Neural progenitor cell (in vitro differentiated cells): ENCODE data around the gene WDFY2. TPM values are rescaled to one million over a fixed set of nuclear protein-coding genes. Genes with fewer than 3 reads are reported as not detected.
"Not testable (repeated sequence)": the region's sequence is repeated elsewhere in the genome, so short reads cannot be mapped to it uniquely, and the experiment has no call there.

Experiments
- DNase-seq: peaks from one replicate; pipeline ENCODE4 v3.0.0-alpha.2; 2016; ENCODE audit warnings: low spot score
- H2AFZ ChIP-seq: fragments of 200-600 bp; sonication (generic); replicated peaks from 2 replicates; pipeline ENCODE4 v1.6.1; 2016; ENCODE audit warnings: antibody characterized with exemption
- H3F3A ChIP-seq: fragments of 200-600 bp; sonication (generic); 2 replicates; pipeline ENCODE4 v1.6.1; 2016; ENCODE audit warnings: antibody characterized with exemption, low read depth
- H3K27ac ChIP-seq: fragments of 200-600 bp; sonication (generic); 2 replicates; pipeline ENCODE4 v1.5.1; 2016; ENCODE audit warnings: mild to moderate bottlenecking
- H3K27me3 ChIP-seq: fragments of 200-600 bp; sonication (generic); 2 replicates; pipeline ENCODE4 v1.6.1; 2016; ENCODE audit warnings: mild to moderate bottlenecking, moderate library complexity
- H3K36me3 ChIP-seq: fragments of 200-600 bp; sonication (generic); 2 replicates; pipeline ENCODE4 v1.5.1; 2016
- H3K4me1 ChIP-seq: fragments of 200-600 bp; sonication (generic); 2 replicates; pipeline ENCODE4 v1.6.1; 2016; ENCODE audit warnings: mixed run types
- H3K4me2 ChIP-seq: fragments of 200-600 bp; sonication (generic); 2 replicates; pipeline ENCODE4 v1.6.1; 2016
- H3K4me3 ChIP-seq: fragments of 200-600 bp; sonication (generic); 2 replicates; pipeline ENCODE4 v1.5.1; 2016
- H3K79me2 ChIP-seq: fragments of 200-600 bp; sonication (generic); 2 replicates; pipeline ENCODE4 v1.6.1; 2016; ENCODE audit warnings: low read depth
- H3K9ac ChIP-seq: fragments of 200-600 bp; sonication (generic); 2 replicates; pipeline ENCODE4 v1.6.1; 2016
- H3K9me3 ChIP-seq: fragments of 200-600 bp; sonication (generic); 2 replicates; pipeline ENCODE4 v1.5.1; 2016; ENCODE audit warnings: low read depth
- H4K20me1 ChIP-seq: fragments of 200-600 bp; sonication (generic); 2 replicates; pipeline ENCODE4 v1.6.1; 2016; ENCODE audit warnings: low read depth
- H3K27ac Mint-ChIP-seq: 3 replicates; pipeline ENCODE4 v1.8.0; 2021; ENCODE audit warnings: mixed read lengths
- H3K27me3 Mint-ChIP-seq: 2 replicates; pipeline ENCODE4 v1.8.0; 2022; ENCODE audit warnings: low read depth, mild to moderate bottlenecking, inconsistent platforms, moderate library complexity, mixed read lengths; ENCODE audit not compliant: insufficient read depth
- H3K36me3 Mint-ChIP-seq: 3 replicates; pipeline ENCODE4 v1.8.0; 2021; ENCODE audit warnings: mixed read lengths
- H3K4me1 Mint-ChIP-seq: 3 replicates; pipeline ENCODE4 v1.8.0; 2021; ENCODE audit warnings: mixed read lengths
- H3K4me3 Mint-ChIP-seq: 3 replicates; pipeline ENCODE4 v1.8.0; 2021; ENCODE audit warnings: mild to moderate bottlenecking, moderate library complexity, mixed read lengths
- H3K9me3 Mint-ChIP-seq: 3 replicates; pipeline ENCODE4 v1.8.0; 2020; ENCODE audit warnings: mixed read lengths
- CTCF ChIP-seq: fragments of 200-600 bp; sonication (generic); IDR thresholded peaks from 2 replicates; pipeline ENCODE4 v1.5.1; 2017; ENCODE audit warnings: antibody characterized with exemption, mild to moderate bottlenecking
- EZH2 ChIP-seq: fragments of 200-600 bp; sonication (generic); IDR thresholded peaks from 2 replicates; pipeline ENCODE4 v1.6.1; 2017; ENCODE audit warnings: antibody characterized with exemption, mild to moderate bottlenecking, moderate library complexity
- EZH2phosphoT487 ChIP-seq: fragments of 200-600 bp; sonication (generic); IDR thresholded peaks from 2 replicates; pipeline ENCODE4 v1.6.1; 2017; ENCODE audit warnings: antibody characterized with exemption
- total RNA-seq: library from RNA; depleted of rRNA; stranded (reverse); fragments of >200 nt; gene quantifications from 2 replicates; pipeline ENCODE4 v1.2.3, GENCODE V29; 2015; ENCODE audit warnings: low replicate concordance

Gene WDFY2
- total RNA-seq, 1 donor from 2014 or later, result 18.3 TPM

GRCh38 chr13:51645154-51645650 lies 60.9 kb downstream of the WDFY2 start:
- Mint-ChIP-seq H3K4me3 (peak overlapping the region; percentile 18), H3K36me3 (peaks cover 10% of the 10 kb centered on the region), H3K4me1 (peaks cover 40% of the 10 kb centered on the region), H3K27me3 (no peaks in the 10 kb centered on the region), H3K27ac (peak overlapping the region; percentile 78), H3K9me3 (peaks cover 5% of the 10 kb centered on the region)
- Histone ChIP-seq H3F3A (no peaks in the 10 kb centered on the region), H3K79me2 (peaks cover 67% of the 10 kb centered on the region), H3K9me3 (no peaks in the 10 kb centered on the region), H2AFZ (no peak overlapping the region), H3K27ac (no peak overlapping the region), H3K9ac (no peak overlapping the region), H3K36me3 (no peaks in the 10 kb centered on the region), H3K4me1 (peaks cover 34% of the 10 kb centered on the region), H4K20me1 (peaks cover 19% of the 10 kb centered on the region), H3K4me2 (no peak overlapping the region), H3K27me3 (no peaks in the 10 kb centered on the region), H3K4me3 (no peak overlapping the region)
- no peak for DNase-seq
- TF ChIP-seq EZH2phosphoT487, result no peak
- TF ChIP-seq CTCF, result no peak
- TF ChIP-seq EZH2, result no peak

- DNase-seq, result peak; percentile 16
- Histone ChIP-seq H3K9ac (no peak overlapping the region), H2AFZ (no peak overlapping the region), H3K27me3 (no peaks in the 10 kb centered on the region), H3K9me3 (no peaks in the 10 kb centered on the region), H3F3A (no peaks in the 10 kb centered on the region), H3K27ac (peak overlapping the region; percentile 36), H4K20me1 (peaks cover 19% of the 10 kb centered on the region), H3K4me2 (peak overlapping the region; percentile 10), H3K79me2 (peaks cover 59% of the 10 kb centered on the region), H3K4me1 (peaks cover 34% of the 10 kb centered on the region), H3K4me3 (no peak overlapping the region), H3K36me3 (no peaks in the 10 kb centered on the region)
- H3K4me1 Mint-ChIP-seq, result peaks cover 38% of the 10 kb centered on the region
- TF ChIP-seq EZH2 (no peak), CTCF (no peak), EZH2phosphoT487 (no peak)
- H3K36me3 Mint-ChIP-seq, result peaks cover 11% of the 10 kb centered on the region
- peak overlapping the region; percentile 78 for H3K27ac Mint-ChIP-seq
- peaks cover 6% of the 10 kb centered on the region for H3K9me3 Mint-ChIP-seq
- H3K4me3 Mint-ChIP-seq, result no peak overlapping the region
- no peaks in the 10 kb centered on the region for H3K27me3 Mint-ChIP-seq
Measured at GRCh38 chr13:51645761-51646670, 61.8 kb downstream of the WDFY2 start.

- Histone ChIP-seq H3K9ac (no peak overlapping the region), H4K20me1 (peaks cover 19% of the 10 kb centered on the region), H3K9me3 (no peaks in the 10 kb centered on the region), H3K4me3 (no peak overlapping the region), H3K79me2 (peaks cover 63% of the 10 kb centered on the region), H3K4me2 (no peak overlapping the region), H3K4me1 (peaks cover 34% of the 10 kb centered on the region), H3F3A (no peaks in the 10 kb centered on the region), H3K36me3 (no peaks in the 10 kb centered on the region), H2AFZ (no peak overlapping the region), H3K27me3 (no peaks in the 10 kb centered on the region), H3K27ac (no peak overlapping the region)
- Mint-ChIP-seq H3K4me3 (no peak overlapping the region), H3K27me3 (no peaks in the 10 kb centered on the region), H3K4me1 (peaks cover 35% of the 10 kb centered on the region), H3K27ac (no peak overlapping the region), H3K36me3 (peaks cover 17% of the 10 kb centered on the region), H3K9me3 (peaks cover 14% of the 10 kb centered on the region)
- no peak for DNase-seq
- TF ChIP-seq CTCF (no peak), EZH2phosphoT487 (no peak), EZH2 (no peak)
Measured at GRCh38 chr13:51647067-51647466, 62.8 kb downstream of the WDFY2 start.

GRCh38 chr13:51652193-51652592 lies 67.9 kb downstream of the WDFY2 start:
- H3K4me1 Mint-ChIP-seq, H3K4me2 ChIP-seq, H3K4me1 ChIP-seq, H3K9me3 ChIP-seq, H3K4me3 ChIP-seq, H3K27ac ChIP-seq, DNase-seq, H3K9ac ChIP-seq, H3K36me3 ChIP-seq, H3K27me3 ChIP-seq, H3F3A ChIP-seq, H2AFZ ChIP-seq, H3K27me3 Mint-ChIP-seq, H3K4me3 Mint-ChIP-seq, H4K20me1 ChIP-seq, H3K27ac Mint-ChIP-seq: not testable (repeated sequence)
- Mint-ChIP-seq H3K9me3 (peaks cover 47% of the 10 kb centered on the region), H3K36me3 (peaks cover 34% of the 10 kb centered on the region)
- peaks cover 55% of the 10 kb centered on the region for H3K79me2 ChIP-seq
